ENCODE measurements around the gene SLC35G6. TPM values are rescaled to one million over a fixed set of nuclear protein-coding genes. Genes with fewer than 3 reads are reported as not detected.

Gene SLC35G6
- total and polyA plus RNA-seq, 2 of the 13 experiments (the other 11 are each of a cell fraction or from before 2014, with no cell fraction given), result 0.07 TPM; not detected in 1

GRCh38 chr17:7477392-7478275 is 3.6 kb upstream of the SLC35G6 start (continued):
- TF ChIP-seq HMGXB3 (CRISPR knock-in tag; IDR thresholded peaks at IDR 0.05; ENCODE audit: borderline replicate concordance) (no peak), ZNF30 (CRISPR knock-in tag; IDR thresholded peaks at IDR 0.05) (no peak), ZNF383 (CRISPR knock-in tag; IDR thresholded peaks at IDR 0.05; ENCODE audit: borderline replicate concordance) (no peak), ZNF496 (CRISPR knock-in tag; IDR thresholded peaks at IDR 0.05; ENCODE audit: insufficient replicate concordance) (no peak), AHR (CRISPR knock-in tag; IDR thresholded peaks at IDR 0.05) (no peak), ZNF460 (CRISPR knock-in tag; IDR thresholded peaks at IDR 0.05; ENCODE audit: borderline replicate concordance) (no peak), MYNN (CRISPR knock-in tag; IDR thresholded peaks at IDR 0.05; ENCODE audit: low read depth) (no peak), ZNF20 (CRISPR knock-in tag; IDR thresholded peaks at IDR 0.05) (no peak), ZNF720 (CRISPR knock-in tag; IDR thresholded peaks at IDR 0.05) (no peak), TEAD2 (CRISPR knock-in tag; IDR thresholded peaks at IDR 0.05) (no peak), MTA3 (CRISPR knock-in tag; IDR thresholded peaks at IDR 0.05) (no peak), ZNF317 (CRISPR knock-in tag; IDR thresholded peaks at IDR 0.05) (no peak), PITX1 (CRISPR knock-in tag; IDR thresholded peaks at IDR 0.05) (no peak), PHF8 (CRISPR knock-in tag; IDR thresholded peaks at IDR 0.05) (no peak), ZFP90 (CRISPR knock-in tag; IDR thresholded peaks at IDR 0.05; ENCODE audit: borderline replicate concordance) (no peak), TFDP2 (CRISPR knock-in tag; IDR thresholded peaks at IDR 0.05) (0 out of 2 replicates have a peak, but pooled peaks have one; percentile 17), ZNF18 (CRISPR knock-in tag; IDR thresholded peaks at IDR 0.05; ENCODE audit: insufficient replicate concordance) (no peak), ZNF772 (CRISPR knock-in tag; IDR thresholded peaks at IDR 0.05) (no peak), DPF2 (CRISPR knock-in tag; IDR thresholded peaks at IDR 0.05; ENCODE audit: borderline replicate concordance, low read depth) (no peak), ZNF878 (CRISPR knock-in tag; IDR thresholded peaks at IDR 0.05) (no peak), ZNF225 (CRISPR knock-in tag; IDR thresholded peaks at IDR 0.05) (0 out of 2 replicates have a peak, but pooled peaks have one; percentile 3), ETV5 (CRISPR knock-in tag; IDR thresholded peaks at IDR 0.05; ENCODE audit: borderline replicate concordance) (no peak), NONO (IDR thresholded peaks at IDR 0.05) (no peak), NONO (CRISPR knock-in tag; conservative IDR thresholded peaks at IDR 0.05) (no peak)

Data from HepG2 (cell line).